AG04450 (cell line): ENCODE data around the gene GSG1L. TPM values are rescaled to one million over a fixed set of nuclear protein-coding genes. Genes with fewer than 3 reads are reported as not detected.

Experiments used
- CTCF ChIA-PET: fragments of 300-600, 350-600 bp; formaldehyde crosslinking; extraction: SDS; loops from one replicate; lab custom pipeline; 2022; ENCODE audit warnings: antibody characterized with exemption, inconsistent platforms; lab: Charles Lee
- POLR2A ChIA-PET: fragments of 350-600 bp; formaldehyde crosslinking; extraction: SDS; loops from one replicate; lab custom pipeline; 2021; ENCODE audit warnings: antibody characterized with exemption, inconsistent platforms; lab: Yijun Ruan, JAX
- DNase-seq: peaks from one replicate; pipeline ENCODE4 v3.0.0-alpha.2; 2011; ENCODE audit warnings: low read depth, low spot score
- H3K27ac ChIP-seq: one replicate; pipeline ENCODE4 v1.5.1; 2012; ENCODE audit warnings: low read depth, low read length, control low read depth
- H3K27me3 ChIP-seq: one replicate; pipeline ENCODE4 v1.6.0; 2012; ENCODE audit warnings: low read length; ENCODE audit not compliant: control insufficient read depth, insufficient read depth
- H3K4me3 ChIP-seq: 2 replicates; pipeline ENCODE4 v1.5.1; 2011; ENCODE audit warnings: mild to moderate bottlenecking, low read depth, low read length, control low read depth
- H3K9me3 ChIP-seq: 2 replicates; pipeline ENCODE4 v1.5.1; 2012; ENCODE audit warnings: low read length; ENCODE audit not compliant: control insufficient read depth, insufficient read depth
- CTCF ChIP-seq: IDR thresholded peaks from 2 replicates; pipeline ENCODE4 v1.5.1; 2011; ENCODE audit warnings: low read depth, low read length, control low read depth, inconsistent platforms
- polyA plus RNA-seq: library from polyadenylated mRNA; depleted of rRNA; stranded (reverse); fragments of >200 nt; gene quantifications from 2 replicates; pipeline ENCODE4 v1.2.3, GENCODE V29; 2011

The GSG1L gene
- polyA plus RNA-seq, 1 experiment = not detected

DNA sequence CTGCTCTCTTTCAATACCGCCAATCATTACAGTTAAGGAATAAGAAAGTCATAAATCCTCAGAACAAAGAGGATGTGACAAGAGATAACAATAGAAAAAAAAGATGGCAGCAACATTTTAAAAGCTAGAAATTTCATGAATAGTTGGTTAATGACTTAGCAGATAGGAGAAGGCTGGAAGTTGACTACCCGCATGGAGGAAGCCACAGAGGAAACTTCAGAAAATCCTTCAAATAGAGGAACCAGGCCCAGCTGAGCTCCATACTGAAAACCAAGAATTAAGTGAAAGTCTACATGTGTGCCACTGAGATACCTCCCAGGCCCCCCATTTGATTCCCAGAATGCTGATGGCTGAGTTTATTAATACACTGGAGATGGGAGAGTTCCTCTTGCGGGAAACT is 109.3 kb downstream of the GSG1L start:
- DNase-seq = no peak
- Histone ChIP-seq H3K27ac (no peak overlapping the region), H3K27me3 (peaks cover 2% of the 10 kb centered on the region), H3K9me3 (no peaks in the 10 kb centered on the region), H3K4me3 (no peak overlapping the region)
- ChIA-PET CTCF (no interaction called here), POLR2A (no interaction called here)
- TF ChIP-seq CTCF = no peak

DNA sequence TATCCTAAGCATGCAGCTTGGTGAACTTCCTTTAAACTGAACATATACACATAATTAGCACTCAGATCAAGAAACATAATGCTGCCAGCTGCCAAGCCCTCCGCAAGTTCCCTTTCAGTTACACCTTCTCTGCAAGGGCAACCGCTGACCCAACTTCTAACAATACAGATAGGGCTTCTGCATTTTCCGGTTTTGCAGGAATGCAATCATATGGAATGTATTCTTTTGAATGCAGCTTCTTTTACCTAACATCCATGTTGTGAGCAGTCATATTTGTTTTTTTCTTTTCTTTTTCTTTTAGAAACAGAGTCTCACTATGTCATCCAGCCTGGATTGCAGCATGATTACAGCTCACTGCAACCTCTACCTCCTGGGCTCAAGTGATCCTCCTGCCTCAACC is 110.7 kb downstream of the GSG1L start:
- DNase-seq = no peak
- ChIA-PET CTCF (no interaction called here), POLR2A (no interaction called here)
- Histone ChIP-seq H3K9me3 (no peaks in the 10 kb centered on the region), H3K27me3 (peaks cover 2% of the 10 kb centered on the region), H3K27ac (no peak overlapping the region), H3K4me3 (no peak overlapping the region)
- TF ChIP-seq CTCF = no peak

- POLR2A ChIA-PET = interaction anchor here (0.6 kb wide), 1 partner anchor 46 kb away, joined by 5 read pairs; no protein-coding TSS in a partner anchor
- CTCF ChIA-PET = no interaction called here
- Histone ChIP-seq H3K27me3 (peaks cover 2% of the 10 kb centered on the region), H3K27ac (no peak overlapping the region), H3K9me3 (no peaks in the 10 kb centered on the region), H3K4me3 (no peak overlapping the region)
- no peak for TF ChIP-seq CTCF
- DNase-seq = no peak
These were observed 111.9 kb downstream of the GSG1L start for GRCh38 chr16:27951489-27952120.

DNA sequence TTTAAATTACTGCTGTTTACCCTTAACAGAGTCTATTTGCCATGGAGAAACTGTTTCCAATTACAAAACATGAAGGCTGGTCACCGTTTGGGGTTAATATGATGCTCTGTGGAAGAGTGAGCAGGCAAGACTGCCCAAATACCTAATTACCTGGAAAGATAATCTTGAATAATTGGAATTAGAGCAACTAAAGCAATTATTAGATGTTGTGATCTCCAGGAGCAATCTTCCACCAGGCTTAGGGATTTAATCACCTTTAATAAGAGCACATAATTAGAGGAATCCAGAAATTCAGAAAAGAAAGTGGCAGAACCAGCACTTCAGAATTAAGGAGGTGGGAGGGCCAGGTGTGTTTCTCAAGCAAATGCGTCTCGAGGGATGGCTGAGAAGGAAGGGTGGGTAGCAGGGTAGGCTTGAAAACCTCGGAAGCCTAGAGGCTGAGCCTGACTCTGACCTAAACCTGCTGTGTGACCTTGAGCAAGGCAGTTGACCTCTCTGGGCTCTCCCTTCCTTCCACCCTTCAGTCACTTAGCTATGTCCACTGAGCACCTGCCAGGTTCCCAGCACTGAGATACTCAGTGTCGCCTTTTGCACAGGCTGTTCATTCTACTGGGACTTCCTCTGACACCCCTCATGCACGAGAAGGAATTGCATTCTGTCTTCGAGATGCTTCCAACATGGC is 113.2 kb downstream of the GSG1L start:
- H3K9me3 ChIP-seq = no peaks in the 10 kb centered on the region
- H3K27ac ChIP-seq = no peak overlapping the region
- POLR2A ChIA-PET = no interaction called here
- H3K4me3 ChIP-seq = no peak overlapping the region
- CTCF ChIA-PET = no interaction called here
- peaks cover 5% of the 10 kb centered on the region for H3K27me3 ChIP-seq
- no peak for DNase-seq
- no peak for TF ChIP-seq CTCF

- ChIA-PET CTCF (no interaction called here), POLR2A (no interaction called here)
- Histone ChIP-seq H3K9me3 (no peaks in the 10 kb centered on the region), H3K27ac (no peak overlapping the region), H3K27me3 (peaks cover 5% of the 10 kb centered on the region), H3K4me3 (no peak overlapping the region)
- no peak for TF ChIP-seq CTCF
- no peak for DNase-seq
These were observed 115.8 kb downstream of the GSG1L start for GRCh38 chr16:27947696-27948095.
